Thyroid gland (tissue), 4 donors: Measurements from ENCODE around the gene DUSP22.

Experiments
- POLR2A ChIP-seq, 2 donors: fragments of 450-650 bp; IDR thresholded peaks; one replicate each; pipeline ENCODE4 v1.6.1; 2017; ENCODE audit warnings: antibody characterized with exemption in 2 of 2, mild to moderate bottlenecking in 2 of 2, moderate library complexity in 1 of 2
- TF ChIP-seq, protein P1 (sequence below), 6 experiments: fragments of 200-600 bp in 3 of 6; fragments of 450-650 bp in 3 of 6; sonication (generic) in 3 of 6; IDR thresholded peaks; one replicate each; pipeline ENCODE4 v1.5.1; 2016 to 2019; ENCODE audit warnings: antibody characterized with exemption in 6 of 6, mild to moderate bottlenecking in 2 of 6, inconsistent platforms in 1 of 6, moderate library complexity in 1 of 6

DNA sequence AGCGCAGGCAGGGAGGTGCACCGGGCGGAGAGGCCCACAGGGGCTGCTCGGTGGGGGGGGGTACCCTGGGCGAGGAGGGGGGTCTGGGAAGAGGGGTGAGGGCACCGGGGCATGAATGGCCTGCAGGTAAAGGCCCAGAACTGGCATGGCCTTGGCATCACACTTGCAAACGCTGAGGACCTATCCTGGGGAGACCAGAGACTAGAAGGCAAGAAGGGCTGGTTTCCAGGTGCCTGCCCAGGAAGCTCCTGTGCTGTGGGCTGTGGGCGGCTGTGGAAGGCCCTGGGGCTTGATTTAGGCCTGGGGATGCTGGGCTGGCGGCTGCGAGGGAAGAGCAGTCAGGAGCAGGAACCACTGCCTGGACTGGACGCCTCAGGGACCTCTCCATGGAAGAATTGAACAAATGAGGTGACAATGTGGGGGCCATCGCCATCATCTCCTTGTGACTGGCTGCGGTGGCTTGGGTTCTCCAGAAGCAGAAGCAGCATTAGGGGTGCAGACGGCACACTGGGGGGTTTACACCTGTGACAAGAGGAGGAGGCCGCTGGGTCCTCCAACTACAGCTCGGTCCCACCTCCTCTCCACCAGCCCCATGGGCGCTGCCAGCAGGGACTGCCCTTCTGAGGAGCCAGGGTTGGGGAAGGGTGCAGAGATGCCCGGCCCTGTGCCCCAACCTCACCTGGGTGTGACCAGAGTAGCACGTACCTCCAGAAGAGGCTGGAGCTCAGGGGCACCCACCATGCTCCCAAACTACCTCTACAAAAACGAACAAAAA, 67.2 kb downstream of the DUSP22 start:
- TF ChIP-seq, protein P1, sequence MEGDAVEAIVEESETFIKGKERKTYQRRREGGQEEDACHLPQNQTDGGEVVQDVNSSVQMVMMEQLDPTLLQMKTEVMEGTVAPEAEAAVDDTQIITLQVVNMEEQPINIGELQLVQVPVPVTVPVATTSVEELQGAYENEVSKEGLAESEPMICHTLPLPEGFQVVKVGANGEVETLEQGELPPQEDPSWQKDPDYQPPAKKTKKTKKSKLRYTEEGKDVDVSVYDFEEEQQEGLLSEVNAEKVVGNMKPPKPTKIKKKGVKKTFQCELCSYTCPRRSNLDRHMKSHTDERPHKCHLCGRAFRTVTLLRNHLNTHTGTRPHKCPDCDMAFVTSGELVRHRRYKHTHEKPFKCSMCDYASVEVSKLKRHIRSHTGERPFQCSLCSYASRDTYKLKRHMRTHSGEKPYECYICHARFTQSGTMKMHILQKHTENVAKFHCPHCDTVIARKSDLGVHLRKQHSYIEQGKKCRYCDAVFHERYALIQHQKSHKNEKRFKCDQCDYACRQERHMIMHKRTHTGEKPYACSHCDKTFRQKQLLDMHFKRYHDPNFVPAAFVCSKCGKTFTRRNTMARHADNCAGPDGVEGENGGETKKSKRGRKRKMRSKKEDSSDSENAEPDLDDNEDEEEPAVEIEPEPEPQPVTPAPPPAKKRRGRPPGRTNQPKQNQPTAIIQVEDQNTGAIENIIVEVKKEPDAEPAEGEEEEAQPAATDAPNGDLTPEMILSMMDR (IDR thresholded peaks at IDR 0.05): no peak
- TF ChIP-seq POLR2A (IDR thresholded peaks at IDR 0.05): no peak
